ENCODE data around the gene DLG4. TPM values are rescaled to one million over a fixed set of nuclear protein-coding genes. Genes with fewer than 3 reads are reported as not detected.

DLG4 gene
- total RNA-seq, 1 experiment from 2014 or later = 59.7 TPM

DNA sequence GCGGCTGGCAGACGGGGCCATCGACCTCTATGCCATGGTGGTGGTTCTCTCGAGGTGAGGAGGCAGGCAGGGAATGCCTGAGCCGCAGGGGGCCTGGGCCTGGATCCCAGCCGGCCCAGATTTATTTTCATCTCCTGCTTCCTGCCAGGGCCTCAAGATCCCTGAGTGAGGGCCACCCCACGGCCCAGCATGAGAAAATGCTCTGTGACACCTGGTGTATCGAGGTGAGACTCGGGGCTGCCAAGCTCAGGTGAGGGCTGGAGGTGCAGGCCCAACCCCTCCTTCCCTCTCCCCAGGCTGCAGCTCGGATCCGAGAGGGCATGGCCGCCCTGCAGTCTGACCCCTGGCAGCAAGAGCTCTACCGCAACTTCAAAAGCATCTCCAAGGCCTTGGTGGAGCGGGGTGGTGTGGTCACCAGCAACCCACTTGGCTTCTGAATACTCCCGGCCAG is 5.0 kb upstream of the DLG4 start:
- CTCF ChIA-PET = no interaction called here
- DNase-seq (ENCODE audit: low spot score) (peak; percentile 16), ATAC-seq (no peak)
- H3K4me1 Mint-ChIP-seq = peaks cover 12% of the 10 kb centered on the region
- H3K4me3 Mint-ChIP-seq = no peak overlapping the region
- POLR2A ChIA-PET = interaction anchor here (1.3 kb wide), 1 partner anchor 9 kb away, joined by 4 read pairs; the partner anchor contains the start of gene DVL2
- no peak overlapping the region for H3K27ac Mint-ChIP-seq
- no peaks in the 10 kb centered on the region for H3K9me3 Mint-ChIP-seq
- no peaks in the 10 kb centered on the region for H3K27me3 Mint-ChIP-seq (ENCODE audit: low read depth)
- H3K36me3 Mint-ChIP-seq = peaks cover 37% of the 10 kb centered on the region
- TF ChIP-seq CREB1 (CRISPR knock-in tag; IDR thresholded peaks at IDR 0.05) (no peak), GTF2I (CRISPR knock-in tag; conservative IDR thresholded peaks at IDR 0.05) (no peak), JAZF1 (CRISPR knock-in tag; IDR thresholded peaks at IDR 0.05) (no peak), ZNF317 (CRISPR knock-in tag; IDR thresholded peaks at IDR 0.05; ENCODE audit: borderline replicate concordance, low read depth) (no peak), MXD4 (CRISPR knock-in tag; IDR thresholded peaks at IDR 0.05; ENCODE audit: borderline replicate concordance) (no peak), FOXP1 (CRISPR knock-in tag; IDR thresholded peaks at IDR 0.05; ENCODE audit: borderline replicate concordance) (no peak), NR1H2 (CRISPR knock-in tag; IDR thresholded peaks at IDR 0.05) (no peak), SMAD3 (CRISPR knock-in tag; IDR thresholded peaks at IDR 0.05; ENCODE audit: borderline replicate concordance) (no peak), FOXK1 (CRISPR knock-in tag; IDR thresholded peaks at IDR 0.05) (no peak)
- TF ChIP-seq, protein P1, sequence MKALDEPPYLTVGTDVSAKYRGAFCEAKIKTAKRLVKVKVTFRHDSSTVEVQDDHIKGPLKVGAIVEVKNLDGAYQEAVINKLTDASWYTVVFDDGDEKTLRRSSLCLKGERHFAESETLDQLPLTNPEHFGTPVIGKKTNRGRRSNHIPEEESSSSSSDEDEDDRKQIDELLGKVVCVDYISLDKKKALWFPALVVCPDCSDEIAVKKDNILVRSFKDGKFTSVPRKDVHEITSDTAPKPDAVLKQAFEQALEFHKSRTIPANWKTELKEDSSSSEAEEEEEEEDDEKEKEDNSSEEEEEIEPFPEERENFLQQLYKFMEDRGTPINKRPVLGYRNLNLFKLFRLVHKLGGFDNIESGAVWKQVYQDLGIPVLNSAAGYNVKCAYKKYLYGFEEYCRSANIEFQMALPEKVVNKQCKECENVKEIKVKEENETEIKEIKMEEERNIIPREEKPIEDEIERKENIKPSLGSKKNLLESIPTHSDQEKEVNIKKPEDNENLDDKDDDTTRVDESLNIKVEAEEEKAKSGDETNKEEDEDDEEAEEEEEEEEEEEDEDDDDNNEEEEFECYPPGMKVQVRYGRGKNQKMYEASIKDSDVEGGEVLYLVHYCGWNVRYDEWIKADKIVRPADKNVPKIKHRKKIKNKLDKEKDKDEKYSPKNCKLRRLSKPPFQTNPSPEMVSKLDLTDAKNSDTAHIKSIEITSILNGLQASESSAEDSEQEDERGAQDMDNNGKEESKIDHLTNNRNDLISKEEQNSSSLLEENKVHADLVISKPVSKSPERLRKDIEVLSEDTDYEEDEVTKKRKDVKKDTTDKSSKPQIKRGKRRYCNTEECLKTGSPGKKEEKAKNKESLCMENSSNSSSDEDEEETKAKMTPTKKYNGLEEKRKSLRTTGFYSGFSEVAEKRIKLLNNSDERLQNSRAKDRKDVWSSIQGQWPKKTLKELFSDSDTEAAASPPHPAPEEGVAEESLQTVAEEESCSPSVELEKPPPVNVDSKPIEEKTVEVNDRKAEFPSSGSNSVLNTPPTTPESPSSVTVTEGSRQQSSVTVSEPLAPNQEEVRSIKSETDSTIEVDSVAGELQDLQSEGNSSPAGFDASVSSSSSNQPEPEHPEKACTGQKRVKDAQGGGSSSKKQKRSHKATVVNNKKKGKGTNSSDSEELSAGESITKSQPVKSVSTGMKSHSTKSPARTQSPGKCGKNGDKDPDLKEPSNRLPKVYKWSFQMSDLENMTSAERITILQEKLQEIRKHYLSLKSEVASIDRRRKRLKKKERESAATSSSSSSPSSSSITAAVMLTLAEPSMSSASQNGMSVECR (CRISPR knock-in tag; IDR thresholded peaks at IDR 0.05; ENCODE audit: borderline replicate concordance) = no peak
- TF ChIP-seq, protein P2, sequence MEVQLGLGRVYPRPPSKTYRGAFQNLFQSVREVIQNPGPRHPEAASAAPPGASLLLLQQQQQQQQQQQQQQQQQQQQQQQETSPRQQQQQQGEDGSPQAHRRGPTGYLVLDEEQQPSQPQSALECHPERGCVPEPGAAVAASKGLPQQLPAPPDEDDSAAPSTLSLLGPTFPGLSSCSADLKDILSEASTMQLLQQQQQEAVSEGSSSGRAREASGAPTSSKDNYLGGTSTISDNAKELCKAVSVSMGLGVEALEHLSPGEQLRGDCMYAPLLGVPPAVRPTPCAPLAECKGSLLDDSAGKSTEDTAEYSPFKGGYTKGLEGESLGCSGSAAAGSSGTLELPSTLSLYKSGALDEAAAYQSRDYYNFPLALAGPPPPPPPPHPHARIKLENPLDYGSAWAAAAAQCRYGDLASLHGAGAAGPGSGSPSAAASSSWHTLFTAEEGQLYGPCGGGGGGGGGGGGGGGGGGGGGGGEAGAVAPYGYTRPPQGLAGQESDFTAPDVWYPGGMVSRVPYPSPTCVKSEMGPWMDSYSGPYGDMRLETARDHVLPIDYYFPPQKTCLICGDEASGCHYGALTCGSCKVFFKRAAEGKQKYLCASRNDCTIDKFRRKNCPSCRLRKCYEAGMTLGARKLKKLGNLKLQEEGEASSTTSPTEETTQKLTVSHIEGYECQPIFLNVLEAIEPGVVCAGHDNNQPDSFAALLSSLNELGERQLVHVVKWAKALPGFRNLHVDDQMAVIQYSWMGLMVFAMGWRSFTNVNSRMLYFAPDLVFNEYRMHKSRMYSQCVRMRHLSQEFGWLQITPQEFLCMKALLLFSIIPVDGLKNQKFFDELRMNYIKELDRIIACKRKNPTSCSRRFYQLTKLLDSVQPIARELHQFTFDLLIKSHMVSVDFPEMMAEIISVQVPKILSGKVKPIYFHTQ (CRISPR knock-in tag; IDR thresholded peaks at IDR 0.05) = no peak
- TF ChIP-seq, protein P3, sequence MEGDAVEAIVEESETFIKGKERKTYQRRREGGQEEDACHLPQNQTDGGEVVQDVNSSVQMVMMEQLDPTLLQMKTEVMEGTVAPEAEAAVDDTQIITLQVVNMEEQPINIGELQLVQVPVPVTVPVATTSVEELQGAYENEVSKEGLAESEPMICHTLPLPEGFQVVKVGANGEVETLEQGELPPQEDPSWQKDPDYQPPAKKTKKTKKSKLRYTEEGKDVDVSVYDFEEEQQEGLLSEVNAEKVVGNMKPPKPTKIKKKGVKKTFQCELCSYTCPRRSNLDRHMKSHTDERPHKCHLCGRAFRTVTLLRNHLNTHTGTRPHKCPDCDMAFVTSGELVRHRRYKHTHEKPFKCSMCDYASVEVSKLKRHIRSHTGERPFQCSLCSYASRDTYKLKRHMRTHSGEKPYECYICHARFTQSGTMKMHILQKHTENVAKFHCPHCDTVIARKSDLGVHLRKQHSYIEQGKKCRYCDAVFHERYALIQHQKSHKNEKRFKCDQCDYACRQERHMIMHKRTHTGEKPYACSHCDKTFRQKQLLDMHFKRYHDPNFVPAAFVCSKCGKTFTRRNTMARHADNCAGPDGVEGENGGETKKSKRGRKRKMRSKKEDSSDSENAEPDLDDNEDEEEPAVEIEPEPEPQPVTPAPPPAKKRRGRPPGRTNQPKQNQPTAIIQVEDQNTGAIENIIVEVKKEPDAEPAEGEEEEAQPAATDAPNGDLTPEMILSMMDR (IDR thresholded peaks at IDR 0.05) = no peak
- TF ChIP-seq, protein P4, sequence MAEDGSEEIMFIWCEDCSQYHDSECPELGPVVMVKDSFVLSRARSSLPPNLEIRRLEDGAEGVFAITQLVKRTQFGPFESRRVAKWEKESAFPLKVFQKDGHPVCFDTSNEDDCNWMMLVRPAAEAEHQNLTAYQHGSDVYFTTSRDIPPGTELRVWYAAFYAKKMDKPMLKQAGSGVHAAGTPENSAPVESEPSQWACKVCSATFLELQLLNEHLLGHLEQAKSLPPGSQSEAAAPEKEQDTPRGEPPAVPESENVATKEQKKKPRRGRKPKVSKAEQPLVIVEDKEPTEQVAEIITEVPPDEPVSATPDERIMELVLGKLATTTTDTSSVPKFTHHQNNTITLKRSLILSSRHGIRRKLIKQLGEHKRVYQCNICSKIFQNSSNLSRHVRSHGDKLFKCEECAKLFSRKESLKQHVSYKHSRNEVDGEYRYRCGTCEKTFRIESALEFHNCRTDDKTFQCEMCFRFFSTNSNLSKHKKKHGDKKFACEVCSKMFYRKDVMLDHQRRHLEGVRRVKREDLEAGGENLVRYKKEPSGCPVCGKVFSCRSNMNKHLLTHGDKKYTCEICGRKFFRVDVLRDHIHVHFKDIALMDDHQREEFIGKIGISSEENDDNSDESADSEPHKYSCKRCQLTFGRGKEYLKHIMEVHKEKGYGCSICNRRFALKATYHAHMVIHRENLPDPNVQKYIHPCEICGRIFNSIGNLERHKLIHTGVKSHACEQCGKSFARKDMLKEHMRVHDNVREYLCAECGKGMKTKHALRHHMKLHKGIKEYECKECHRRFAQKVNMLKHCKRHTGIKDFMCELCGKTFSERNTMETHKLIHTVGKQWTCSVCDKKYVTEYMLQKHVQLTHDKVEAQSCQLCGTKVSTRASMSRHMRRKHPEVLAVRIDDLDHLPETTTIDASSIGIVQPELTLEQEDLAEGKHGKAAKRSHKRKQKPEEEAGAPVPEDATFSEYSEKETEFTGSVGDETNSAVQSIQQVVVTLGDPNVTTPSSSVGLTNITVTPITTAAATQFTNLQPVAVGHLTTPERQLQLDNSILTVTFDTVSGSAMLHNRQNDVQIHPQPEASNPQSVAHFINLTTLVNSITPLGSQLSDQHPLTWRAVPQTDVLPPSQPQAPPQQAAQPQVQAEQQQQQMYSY (CRISPR knock-in tag; IDR thresholded peaks at IDR 0.05) = no peak
